HEK293T (cell line): ENCODE results near the gene KIAA1328.

ENCODE experiments used
- ARNT ChIP-seq: fragments of 450-650 bp; IDR thresholded peaks from 2 replicates; pipeline ENCODE4 v1.6.1; 2017; ENCODE audit warnings: mild to moderate bottlenecking
- BHLHE40 ChIP-seq: fragments of 450-650 bp; IDR thresholded peaks from 2 replicates; pipeline ENCODE4 v1.6.1; 2016; ENCODE audit warnings: mild to moderate bottlenecking, moderate library complexity, borderline replicate concordance
- ELF4 ChIP-seq: fragments of 450-650 bp; IDR thresholded peaks from 2 replicates; pipeline ENCODE4 v1.6.1; 2017; ENCODE audit warnings: antibody characterized with exemption
- FOXA1 ChIP-seq: fragments of 450-650 bp; IDR thresholded peaks from 2 replicates; pipeline ENCODE4 v1.6.1; 2016; ENCODE audit warnings: mild to moderate bottlenecking
- FOXK2 ChIP-seq: fragments of 450-650 bp; IDR thresholded peaks from 2 replicates; pipeline ENCODE4 v1.6.1; 2016; ENCODE audit warnings: mild to moderate bottlenecking
- FOXM1 ChIP-seq: fragments of 450-650 bp; IDR thresholded peaks from 2 replicates; pipeline ENCODE4 v1.6.1; 2017; ENCODE audit warnings: mild to moderate bottlenecking, borderline replicate concordance
- HDGF ChIP-seq: fragments of 450-650 bp; IDR thresholded peaks from 2 replicates; pipeline ENCODE4 v1.6.1; 2017; ENCODE audit warnings: antibody characterized with exemption, borderline replicate concordance
- L3MBTL2 ChIP-seq: fragments of 450-650 bp; conservative IDR thresholded peaks from 2 replicates; pipeline ENCODE4 v1.6.1; 2016; ENCODE audit warnings: mild to moderate bottlenecking
- PKNOX1 ChIP-seq: fragments of 450-650 bp; IDR thresholded peaks from 2 replicates; pipeline ENCODE4 v1.6.1; 2016
- SP1 ChIP-seq: fragments of 450-650 bp; IDR thresholded peaks from 2 replicates; pipeline ENCODE4 v1.6.1; 2017
- SUZ12 ChIP-seq: fragments of 450-650 bp; IDR thresholded peaks from 2 replicates; pipeline ENCODE4 v1.6.1; 2016; ENCODE audit warnings: mild to moderate bottlenecking
- TARDBP ChIP-seq: fragments of 450-650 bp; IDR thresholded peaks from 2 replicates; pipeline ENCODE4 v1.6.1; 2016
- ZNF384 ChIP-seq: fragments of 450-650 bp; IDR thresholded peaks from 2 replicates; pipeline ENCODE4 v1.6.1; 2016

- TF ChIP-seq SUZ12 (no peak), L3MBTL2 (no peak), ZNF384 (no peak), FOXK2 (no peak), HDGF (no peak), FOXM1 (no peak), TARDBP (no peak), BHLHE40 (no peak), PKNOX1 (no peak), ARNT (no peak), FOXA1 (no peak), SP1 (no peak), ELF4 (no peak)
Measured at GRCh38 chr18:37276111-37276890, 447.4 kb downstream of the KIAA1328 start.
